Measurements from ENCODE around the gene C2orf69. TPM values are rescaled to one million over a fixed set of nuclear protein-coding genes. Genes with fewer than 3 reads are reported as not detected.

The C2orf69 gene
- polyA plus RNA-seq, 6 donors from 2014 or later = 9.5 to 12.6 (median 10.9) TPM

DNA sequence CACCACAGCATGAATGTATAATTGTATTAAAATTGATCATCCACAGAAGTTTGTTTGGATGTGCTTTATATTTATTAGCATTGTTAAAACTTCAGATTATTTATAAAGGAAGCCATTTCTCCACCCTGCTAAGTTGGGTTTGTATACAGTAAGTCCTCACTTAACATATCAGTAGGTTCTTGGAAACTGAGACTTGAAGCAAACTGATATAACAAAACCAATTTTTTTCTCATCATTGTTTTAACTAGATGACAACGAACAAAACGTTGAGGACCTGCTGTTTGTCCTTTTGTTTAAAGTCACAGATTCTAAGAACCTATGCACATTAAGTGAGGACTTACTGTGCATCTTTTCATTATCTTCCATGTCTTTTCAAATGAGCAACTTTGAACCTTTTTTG, 17.1 kb downstream of the C2orf69 start:
- no peaks in the 10 kb centered on the region for H3K9me3 Mint-ChIP-seq
- no peak for DNase-seq
- H3K27ac Mint-ChIP-seq = peak overlapping the region in 3 of 6 donors; percentile 36 to 38 (median 37)
- H3K27me3 Mint-ChIP-seq = no peaks in the 10 kb centered on the region
- H3K4me1 Mint-ChIP-seq = no peaks in the 10 kb centered on the region
- no peak overlapping the region for H3K4me3 Mint-ChIP-seq
- ATAC-seq (ENCODE audit: low read depth in 2 of 2) = no peak
- H3K36me3 Mint-ChIP-seq = peaks cover 0 to 5% of the 10 kb centered on the region in 2 donors

DNA sequence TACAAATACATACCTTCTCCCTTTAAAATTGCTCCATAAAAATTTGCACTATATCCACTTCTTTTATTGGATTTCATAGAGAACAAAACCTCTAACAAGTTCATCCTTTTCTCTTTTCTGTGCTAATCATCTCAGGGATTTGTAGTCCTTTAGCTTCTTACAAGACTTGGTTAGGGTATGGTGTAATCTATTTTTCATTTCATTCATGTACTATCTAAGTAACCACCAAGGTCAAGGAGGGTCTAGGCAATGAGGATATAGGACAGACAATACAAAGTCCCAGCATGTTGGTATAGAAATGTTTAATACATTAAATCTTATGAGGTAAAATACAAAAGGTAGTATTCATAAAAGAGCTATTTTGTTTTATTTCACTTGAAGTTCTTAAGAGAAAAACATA, 17.5 kb downstream of the C2orf69 start:
- peaks cover 0 to 5% of the 10 kb centered on the region in 2 donors for H3K36me3 Mint-ChIP-seq
- H3K27me3 Mint-ChIP-seq = no peaks in the 10 kb centered on the region
- H3K9me3 Mint-ChIP-seq = no peaks in the 10 kb centered on the region
- no peak for ATAC-seq (ENCODE audit: low read depth in 2 of 2)
- H3K27ac Mint-ChIP-seq = peak overlapping the region in 2 of 6 donors; percentile 5 to 36
- DNase-seq = no peak
- no peaks in the 10 kb centered on the region for H3K4me1 Mint-ChIP-seq
- H3K4me3 Mint-ChIP-seq = no peak overlapping the region

DNA sequence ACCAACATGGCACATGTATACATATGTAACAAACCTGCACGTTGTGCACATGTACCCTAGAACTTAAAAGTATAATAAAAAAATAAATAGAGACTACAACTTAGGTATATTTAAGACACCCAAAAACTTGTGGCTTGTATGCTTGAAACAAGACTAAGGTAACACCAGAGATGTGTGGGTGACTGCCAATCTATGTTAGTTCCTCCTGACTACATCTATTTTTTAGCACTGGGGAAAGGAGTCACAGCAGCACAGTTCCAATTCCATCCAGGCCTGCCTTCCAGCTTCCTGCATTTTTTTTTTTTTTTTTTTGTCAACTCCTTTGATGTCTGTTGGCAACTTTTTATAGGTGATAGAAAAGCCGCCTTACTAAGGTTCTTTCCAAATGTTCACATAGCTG, 18.2 kb downstream of the C2orf69 start:
- Mint-ChIP-seq H3K4me1 (no peaks in the 10 kb centered on the region), H3K27me3 (no peaks in the 10 kb centered on the region), H3K36me3 (peaks cover 0 to 5% of the 10 kb centered on the region in 2 donors), H3K4me3 (no peak overlapping the region), H3K9me3 (no peaks in the 10 kb centered on the region), H3K27ac (peak overlapping the region in 1 of 6 donors; percentile 5)
- ATAC-seq (ENCODE audit: low read depth in 2 of 2) (no peak), DNase-seq (no peak)

DNA sequence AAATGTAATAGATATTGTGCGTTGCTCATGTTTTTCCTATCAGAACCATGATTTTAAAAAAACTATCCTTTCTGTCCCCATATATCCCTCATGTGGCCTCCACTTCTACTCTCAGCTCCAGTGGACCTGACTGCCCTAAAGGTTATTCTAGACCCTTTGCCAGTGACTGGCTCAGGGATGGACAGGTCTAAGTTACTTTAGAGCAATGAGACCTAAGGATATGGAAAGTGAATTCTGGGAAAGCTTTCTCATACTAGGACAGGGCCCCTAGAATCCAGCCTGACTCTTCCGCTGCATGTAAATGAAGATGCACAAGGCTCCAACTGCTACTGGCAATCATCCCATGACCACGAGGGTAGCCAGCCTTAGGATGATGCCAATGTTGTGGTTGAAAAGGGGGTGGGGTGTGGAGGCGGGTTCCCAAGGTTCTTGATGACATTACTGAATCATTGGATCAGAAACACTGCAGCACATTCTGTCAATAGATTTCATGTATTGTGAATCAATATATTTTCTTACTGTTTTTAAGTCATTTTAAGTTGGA, 21.3 kb downstream of the C2orf69 start:
- Mint-ChIP-seq H3K9me3 (no peaks in the 10 kb centered on the region), H3K27me3 (no peaks in the 10 kb centered on the region), H3K4me3 (no peak overlapping the region), H3K4me1 (no peaks in the 10 kb centered on the region), H3K27ac (peak overlapping the region in 2 of 6 donors; percentile 21 to 46), H3K36me3 (peaks cover 0 to 5% of the 10 kb centered on the region in 2 donors)
- no peak for DNase-seq
- no peak for ATAC-seq (ENCODE audit: low read depth in 2 of 2)

DNA sequence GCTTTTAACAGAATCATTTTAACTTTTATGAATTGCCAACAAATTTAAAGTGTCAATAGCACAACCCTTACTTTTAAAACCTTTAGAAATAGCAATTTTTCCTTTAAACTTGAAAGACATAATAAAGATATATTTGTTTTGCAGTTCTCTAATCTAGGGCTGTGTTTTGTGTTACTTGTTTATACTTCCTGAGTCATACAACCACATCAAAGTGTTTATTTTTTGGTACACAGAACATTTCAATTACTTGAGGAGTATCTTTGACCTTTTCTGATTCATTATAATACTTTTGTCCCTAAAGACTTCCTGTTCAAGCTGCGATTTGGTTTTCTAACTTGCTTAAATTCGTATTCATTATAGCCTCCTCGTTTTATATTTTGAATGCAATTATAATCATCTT, 22.4 kb downstream of the C2orf69 start:
- DNase-seq (no peak), ATAC-seq (ENCODE audit: low read depth in 2 of 2) (no peak)
- H3K4me3 Mint-ChIP-seq = no peak overlapping the region
- H3K9me3 Mint-ChIP-seq = no peaks in the 10 kb centered on the region
- peaks cover 0 to 5% of the 10 kb centered on the region in 2 donors for H3K36me3 Mint-ChIP-seq
- no peaks in the 10 kb centered on the region for H3K27me3 Mint-ChIP-seq
- H3K27ac Mint-ChIP-seq = no peak overlapping the region
- no peaks in the 10 kb centered on the region for H3K4me1 Mint-ChIP-seq

DNA sequence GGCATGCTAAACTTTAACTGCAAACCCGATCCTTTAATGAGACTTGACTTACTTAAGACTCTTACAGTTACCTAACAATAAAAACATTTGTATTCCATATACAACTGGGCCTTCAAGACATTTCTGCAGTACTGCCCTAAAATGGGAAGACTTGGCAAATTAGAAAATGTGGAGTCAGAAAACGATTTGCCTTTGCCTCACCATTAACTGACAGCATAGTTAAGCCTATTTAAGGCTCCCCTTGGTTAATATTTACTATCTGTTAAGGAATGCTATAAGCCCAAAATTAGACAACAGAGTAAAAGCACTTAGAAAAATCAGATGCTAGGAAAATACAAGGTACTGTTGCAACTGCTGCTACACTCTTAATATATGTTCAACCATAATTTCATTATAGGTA, 25.5 kb downstream of the C2orf69 start:
- H3K36me3 Mint-ChIP-seq = peaks cover 0 to 5% of the 10 kb centered on the region in 2 donors
- no peak for ATAC-seq (ENCODE audit: low read depth in 2 of 2)
- no peaks in the 10 kb centered on the region for H3K9me3 Mint-ChIP-seq
- H3K4me1 Mint-ChIP-seq = peaks cover 5 to 6% (median 5%) of the 10 kb centered on the region in 3 donors
- no peaks in the 10 kb centered on the region for H3K27me3 Mint-ChIP-seq
- DNase-seq = no peak
- H3K27ac Mint-ChIP-seq = no peak overlapping the region
- H3K4me3 Mint-ChIP-seq = no peak overlapping the region

DNA sequence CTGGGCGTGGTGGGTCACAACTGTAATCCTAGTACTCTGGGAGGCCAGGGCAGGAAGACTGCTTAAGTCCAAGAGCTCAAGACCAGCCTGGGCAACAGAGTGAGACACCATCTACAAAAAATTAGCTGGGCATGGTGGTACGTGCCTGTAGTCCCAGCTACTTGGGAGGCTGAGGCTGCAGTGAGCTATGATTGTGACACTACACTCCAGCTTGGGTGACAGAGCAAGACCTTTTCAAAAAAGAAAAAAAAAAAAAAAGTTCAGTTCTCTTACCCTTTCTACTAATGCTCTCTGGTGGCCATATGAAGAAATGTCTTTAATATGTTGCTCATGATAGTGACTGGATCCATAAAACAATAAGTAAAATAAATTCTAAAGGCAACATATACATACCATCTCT, 29.3 kb downstream of the C2orf69 start:
- no peaks in the 10 kb centered on the region for H3K27me3 Mint-ChIP-seq
- no peak overlapping the region for H3K4me3 Mint-ChIP-seq
- no peak overlapping the region for H3K27ac Mint-ChIP-seq
- DNase-seq = no peak
- H3K4me1 Mint-ChIP-seq = peaks cover 5 to 8% (median 6%) of the 10 kb centered on the region in 3 donors
- peaks cover 0 to 7% of the 10 kb centered on the region in 2 donors for H3K36me3 Mint-ChIP-seq
- peak; percentile 25 to 32 for ATAC-seq (ENCODE audit: low read depth in 2 of 2)
- H3K9me3 Mint-ChIP-seq = no peaks in the 10 kb centered on the region

DNA sequence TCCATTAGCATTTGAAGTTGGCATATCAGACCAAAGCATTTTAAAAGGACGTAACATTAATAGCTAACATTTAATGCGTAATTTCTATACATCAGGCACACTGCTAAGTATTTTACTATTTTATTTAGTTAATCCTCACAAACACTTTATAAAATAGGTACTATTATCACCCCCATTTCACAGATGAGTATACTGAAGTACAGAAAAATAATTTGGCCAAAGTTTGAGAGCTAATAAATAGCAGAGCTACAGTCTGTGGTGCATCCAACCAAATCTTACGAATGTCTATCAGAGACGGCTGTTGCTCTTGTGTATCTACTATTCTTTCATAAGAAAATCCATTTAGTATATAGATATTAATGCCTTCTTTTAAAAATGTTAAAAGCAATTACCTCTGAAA, 32.3 kb downstream of the C2orf69 start:
- no peaks in the 10 kb centered on the region for H3K27me3 Mint-ChIP-seq

DNA sequence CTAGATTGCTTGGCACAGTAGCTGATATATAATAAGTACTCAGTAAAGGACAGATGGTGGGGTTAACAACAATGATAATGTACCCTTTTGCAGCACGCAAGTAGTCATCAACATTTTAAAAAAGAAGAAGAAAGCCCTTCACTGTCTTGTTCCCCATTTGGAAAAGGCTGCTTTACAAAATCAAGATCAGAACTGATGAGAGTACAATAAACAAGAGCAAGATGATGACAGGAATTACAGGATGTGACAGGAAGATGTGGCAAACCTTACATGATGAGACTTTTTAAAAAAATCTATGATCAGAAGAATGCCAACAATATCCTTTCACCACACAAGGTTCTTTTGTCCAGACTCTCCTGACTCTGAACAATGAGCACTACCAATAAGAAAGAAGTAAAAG, 35.1 kb downstream of the C2orf69 start:
- H3K36me3 Mint-ChIP-seq = peaks cover 0 to 7% of the 10 kb centered on the region in 2 donors
- ATAC-seq (ENCODE audit: low read depth in 2 of 2) = no peak
- no peak for DNase-seq
- H3K27me3 Mint-ChIP-seq = no peaks in the 10 kb centered on the region
- H3K27ac Mint-ChIP-seq = no peak overlapping the region
- no peak overlapping the region for H3K4me3 Mint-ChIP-seq
- no peaks in the 10 kb centered on the region for H3K9me3 Mint-ChIP-seq
- peaks cover 0 to 9% (median 0%) of the 10 kb centered on the region in 3 donors for H3K4me1 Mint-ChIP-seq

More for the DNA sequence above, 32.3 kb downstream of the C2orf69 start:
- ATAC-seq (ENCODE audit: low read depth in 2 of 2) (no peak), DNase-seq (no peak)
- H3K4me1 Mint-ChIP-seq = peaks cover 5 to 8% (median 6%) of the 10 kb centered on the region in 3 donors
- peaks cover 0 to 7% of the 10 kb centered on the region in 2 donors for H3K36me3 Mint-ChIP-seq
- no peaks in the 10 kb centered on the region for H3K9me3 Mint-ChIP-seq
- H3K27ac Mint-ChIP-seq = peak overlapping the region in 1 of 6 donors; percentile 47
- H3K4me3 Mint-ChIP-seq = no peak overlapping the region

DNA sequence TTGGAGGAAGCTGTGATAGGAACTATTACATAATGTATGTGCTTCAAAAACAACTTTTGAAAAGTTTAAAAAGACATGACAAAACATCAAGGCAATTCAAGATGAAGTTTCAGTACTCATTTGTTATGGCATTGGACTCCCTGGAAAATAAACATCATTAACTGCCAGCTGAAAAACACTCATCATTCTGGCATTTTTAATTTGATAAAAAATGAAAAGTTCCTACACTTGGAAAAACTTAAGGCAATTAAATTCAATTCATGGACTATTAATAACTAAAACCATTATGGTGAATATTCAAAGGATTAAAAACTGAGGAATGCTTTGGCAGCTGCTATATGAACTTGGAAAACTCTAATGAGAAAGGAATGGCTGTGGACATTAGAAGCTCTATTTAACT, 35.7 kb downstream of the C2orf69 start:
- Mint-ChIP-seq H3K4me1 (peaks cover 0 to 7% (median 4%) of the 10 kb centered on the region in 3 donors), H3K36me3 (peaks cover 0 to 7% of the 10 kb centered on the region in 2 donors), H3K4me3 (no peak overlapping the region)

DNA sequence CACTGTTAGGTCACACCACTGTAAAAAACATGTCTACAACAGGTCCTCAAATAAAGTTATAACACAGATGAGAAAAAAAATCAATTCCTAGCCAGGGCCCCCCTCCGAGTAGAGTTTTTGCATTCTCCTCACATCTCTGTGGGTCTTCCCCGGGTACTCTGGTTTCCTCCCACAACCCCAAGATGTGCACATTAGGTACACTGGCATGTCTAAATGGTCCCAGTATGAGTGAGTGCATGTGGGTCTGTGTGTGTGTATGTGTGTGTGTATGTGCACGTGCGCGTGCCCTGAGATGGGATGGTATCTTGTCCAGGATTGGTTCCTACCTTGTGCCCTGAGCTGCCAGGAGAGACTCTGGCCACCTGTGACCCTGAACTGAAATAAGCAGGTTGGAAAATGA, 39.3 kb downstream of the C2orf69 start:
- Mint-ChIP-seq H3K4me3 (peak overlapping the region in 1 of 8 donors; percentile 6), H3K4me1 (peaks cover 19 to 24% (median 20%) of the 10 kb centered on the region in 3 donors), H3K36me3 (no peaks in the 10 kb centered on the region), H3K27ac (no peak overlapping the region), H3K27me3 (no peaks in the 10 kb centered on the region), H3K9me3 (no peaks in the 10 kb centered on the region)
- no peak for ATAC-seq (ENCODE audit: low read depth in 2 of 2)
- DNase-seq = no peak

More for the DNA sequence above, 35.7 kb downstream of the C2orf69 start:
- Mint-ChIP-seq H3K9me3 (no peaks in the 10 kb centered on the region), H3K27ac (peak overlapping the region in 1 of 6 donors; percentile 22), H3K27me3 (no peaks in the 10 kb centered on the region)
- DNase-seq = no peak
- no peak for ATAC-seq (ENCODE audit: low read depth in 2 of 2)

DNA sequence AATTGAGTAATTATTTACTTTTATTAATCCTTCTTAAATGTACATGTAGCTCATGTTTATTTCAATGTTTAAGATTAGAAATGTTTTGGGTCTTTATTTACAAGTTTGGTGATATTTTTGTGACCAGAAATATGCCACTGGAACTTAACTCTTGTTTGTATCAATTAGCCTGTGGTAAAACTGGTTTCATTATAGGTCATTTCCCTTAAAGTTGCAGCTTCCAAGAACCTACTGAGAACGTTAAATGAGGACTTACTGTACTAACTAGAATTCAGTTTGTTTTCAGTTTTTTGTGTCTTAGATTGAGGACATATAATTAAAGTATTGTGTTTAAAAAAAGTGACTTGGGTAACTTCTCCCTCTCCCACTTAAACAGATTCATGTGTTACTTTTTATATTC, 39.9 kb downstream of the C2orf69 start:
- ATAC-seq (ENCODE audit: low read depth in 2 of 2) = no peak
- Mint-ChIP-seq H3K27me3 (no peaks in the 10 kb centered on the region), H3K9me3 (no peaks in the 10 kb centered on the region), H3K4me1 (peaks cover 19 to 29% (median 22%) of the 10 kb centered on the region in 3 donors), H3K27ac (no peak overlapping the region), H3K4me3 (no peak overlapping the region), H3K36me3 (no peaks in the 10 kb centered on the region)
- no peak for DNase-seq

DNA sequence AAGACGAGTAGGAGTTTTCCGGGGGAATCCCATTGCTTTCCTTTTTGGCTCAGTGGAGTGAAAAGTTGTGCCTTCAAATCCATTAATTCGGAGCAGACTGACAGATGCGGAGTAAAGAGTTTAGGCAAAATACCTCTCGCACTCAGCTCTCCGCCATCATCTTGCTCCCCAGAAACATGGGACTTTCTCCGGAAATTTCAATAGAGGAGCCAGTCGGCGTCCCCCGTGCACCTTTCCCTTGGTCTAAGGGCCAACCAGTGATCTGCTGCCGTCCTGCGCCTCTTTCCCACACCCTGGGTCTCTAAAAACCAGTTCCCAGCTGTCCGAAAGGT, 43.9 kb downstream of the C2orf69 start:
- H3K4me3 Mint-ChIP-seq = peak overlapping the region; percentile 97 to 99 (median 98)
- H3K27ac Mint-ChIP-seq = peak overlapping the region; percentile 92 to 98 (median 94)
- ATAC-seq (ENCODE audit: low read depth in 2 of 2) (peak in 1 of 2 donors; percentile 36), DNase-seq (no peak)
- H3K36me3 Mint-ChIP-seq = no peaks in the 10 kb centered on the region
- H3K4me1 Mint-ChIP-seq = peaks cover 34 to 54% (median 51%) of the 10 kb centered on the region in 3 donors
- H3K9me3 Mint-ChIP-seq = no peaks in the 10 kb centered on the region
- no peaks in the 10 kb centered on the region for H3K27me3 Mint-ChIP-seq

DNA sequence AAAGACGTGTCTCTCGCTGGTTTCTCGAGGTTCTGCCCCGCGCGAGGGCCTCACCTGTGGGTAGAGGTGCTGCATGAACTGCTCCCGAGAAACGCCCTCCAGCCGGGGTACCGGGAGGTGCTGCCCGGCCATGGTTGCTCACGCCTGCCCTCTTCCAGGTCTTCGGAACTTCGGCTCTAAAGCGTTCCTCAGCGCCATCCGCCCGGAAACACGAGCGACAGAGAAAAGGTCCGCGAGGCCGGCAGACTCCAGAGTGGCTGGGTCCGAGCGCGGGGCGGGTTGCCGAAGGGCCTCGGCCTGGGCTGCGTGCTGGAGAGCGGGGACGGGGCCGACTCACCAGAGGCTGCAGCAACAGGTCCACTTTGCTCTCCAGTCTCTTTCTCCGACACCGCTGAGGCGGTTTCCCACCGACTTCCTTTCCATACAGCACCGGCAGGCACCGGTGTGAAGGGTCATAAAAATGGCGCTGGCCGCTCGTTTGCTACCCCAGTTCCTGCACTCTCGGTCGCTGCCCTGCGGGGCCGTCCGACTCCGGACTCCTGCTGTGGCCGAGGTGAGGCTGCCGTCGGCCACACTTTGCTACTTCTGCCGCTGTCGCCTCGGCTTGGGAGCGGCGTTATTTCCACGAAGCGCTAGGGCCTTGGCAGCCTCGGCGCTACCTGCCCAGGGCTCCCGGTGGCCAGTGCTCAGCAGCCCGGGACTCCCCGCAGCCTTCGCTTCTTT, 44.4 kb downstream of the C2orf69 start, which contains the start of the genes MAIP1 and TYW5:
Gene MAIP1, plus strand, starts transcription at position 244 of the 723 bp plus-strand sequence. Its CDS starts 217 bp downstream, at position 461.
Gene TYW5, minus strand, starts transcription at position 153 of the 723 bp plus-strand sequence. Its CDS starts 21 bp downstream, at position 132.
- Mint-ChIP-seq H3K4me1 (peaks cover 34 to 51% (median 51%) of the 10 kb centered on the region in 3 donors), H3K4me3 (peak within 1 kb of the TSS; percentile 97 to 99 (median 98)), H3K27ac (peak within 1 kb of the TSS; percentile 92 to 98 (median 94)), H3K36me3 (no peaks in the 10 kb centered on the region), H3K9me3 (no peaks in the 10 kb centered on the region), H3K27me3 (no peaks in the 10 kb centered on the region)
- peak; percentile 70 for DNase-seq
- peak; percentile 84 to 85 for ATAC-seq (ENCODE audit: low read depth in 2 of 2)
